HG03039 (cell line): Measurements from ENCODE around the gene HOXC6.

Experiments used
- ATAC-seq: cut with Tn5 transposase; IDR thresholded peaks from one replicate; pipeline ENCODE4 v1.9.1; 2021; ENCODE audit warnings: mild to moderate bottlenecking, moderate library complexity; ENCODE audit not compliant: unreplicated experiment

HOXC6 gene

DNA sequence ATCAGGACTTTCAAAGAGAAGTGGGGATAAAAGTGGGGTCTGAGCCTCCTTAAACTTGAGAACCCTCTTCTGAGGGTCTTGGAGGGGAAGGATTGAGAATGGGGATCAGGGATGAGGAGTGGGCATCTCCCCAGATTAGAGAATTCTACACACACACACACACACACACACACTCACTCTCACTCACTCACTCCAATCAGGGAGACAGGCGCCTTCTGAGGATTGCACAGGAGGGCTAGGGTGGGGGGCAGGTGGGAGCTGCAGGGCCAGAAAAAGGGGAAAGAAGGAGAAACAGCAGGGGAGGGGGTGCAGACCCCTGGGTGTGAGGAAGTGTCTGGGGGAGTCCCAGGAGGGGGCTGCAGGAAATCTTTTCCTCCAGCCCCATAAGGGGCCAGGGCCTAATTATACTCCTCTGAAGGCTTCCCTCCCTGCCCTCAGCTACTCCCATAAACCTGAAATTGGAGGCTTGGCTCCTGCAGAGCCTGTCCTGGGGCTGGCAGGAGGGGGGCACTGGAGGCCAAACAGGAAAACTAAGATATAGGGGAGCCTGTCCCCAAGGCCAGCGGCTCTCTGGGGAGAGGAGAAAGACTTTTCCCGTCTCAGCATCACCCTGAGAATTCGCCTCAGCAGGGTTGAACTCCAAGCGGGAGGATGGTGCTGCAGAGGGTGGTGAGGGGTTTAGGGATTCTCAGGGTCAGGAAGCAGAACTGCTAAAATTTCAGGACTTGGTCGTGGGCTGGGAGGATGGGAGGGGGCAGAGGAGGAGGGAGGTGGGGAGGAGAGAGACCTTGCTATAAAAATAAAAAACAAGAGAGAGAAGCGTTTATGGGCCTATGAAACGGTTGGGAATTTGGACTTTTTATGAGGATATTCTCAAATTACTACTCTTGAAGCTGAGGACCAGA lies 26.7 kb upstream of the HOXC6 start:
- ATAC-seq: no peak

DNA sequence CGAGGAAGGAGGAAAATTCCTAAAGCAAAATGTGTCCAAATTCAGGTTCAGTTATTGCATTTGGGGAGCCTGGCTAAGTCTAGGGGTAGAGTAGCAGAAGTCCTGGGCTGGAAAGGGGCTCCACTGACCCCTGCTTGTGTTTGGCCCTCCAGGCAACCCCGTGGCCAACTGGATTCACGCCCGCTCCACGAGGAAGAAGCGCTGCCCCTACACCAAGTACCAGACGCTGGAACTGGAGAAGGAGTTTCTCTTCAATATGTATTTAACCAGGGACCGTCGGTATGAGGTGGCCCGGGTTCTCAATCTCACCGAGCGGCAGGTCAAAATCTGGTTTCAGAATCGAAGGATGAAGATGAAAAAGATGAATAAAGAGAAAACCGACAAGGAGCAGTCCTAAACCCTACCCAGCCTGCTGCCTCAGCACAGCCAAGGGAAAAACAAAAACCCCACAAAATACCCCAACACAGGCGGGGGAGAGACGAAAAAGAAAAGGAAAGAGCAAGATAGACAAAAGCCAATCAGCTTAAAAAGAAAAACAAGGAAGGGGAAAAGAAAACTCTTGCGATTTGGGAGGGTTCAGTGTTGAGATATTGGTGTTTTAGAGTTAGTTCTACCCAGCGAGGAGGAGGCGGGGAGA lies 25.8 kb upstream of the HOXC6 start:
- ATAC-seq: no peak

DNA sequence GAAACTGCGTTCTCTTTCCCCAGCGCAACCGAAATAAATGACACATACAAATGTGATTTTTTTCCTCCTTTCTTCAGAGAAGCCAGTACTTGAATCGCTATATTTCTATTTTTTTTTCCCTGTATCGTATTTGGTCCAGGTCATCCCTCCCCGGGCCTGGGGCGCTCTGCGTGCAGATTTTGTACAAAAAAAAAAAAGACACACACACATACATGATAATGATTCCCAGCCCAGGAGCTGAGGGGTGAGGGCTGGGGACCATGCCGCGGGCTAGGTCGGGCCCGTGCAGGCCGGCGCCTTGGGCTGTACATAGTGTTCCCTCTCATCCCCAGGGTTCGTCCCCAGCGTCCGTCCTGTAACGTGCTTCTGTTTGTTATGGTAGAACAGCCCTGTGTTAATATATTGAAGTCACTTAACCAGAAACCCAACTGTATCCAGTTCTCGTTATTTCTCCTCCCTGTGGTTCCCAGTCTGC lies 25.3 kb upstream of the HOXC6 start:
- no peak for ATAC-seq

DNA sequence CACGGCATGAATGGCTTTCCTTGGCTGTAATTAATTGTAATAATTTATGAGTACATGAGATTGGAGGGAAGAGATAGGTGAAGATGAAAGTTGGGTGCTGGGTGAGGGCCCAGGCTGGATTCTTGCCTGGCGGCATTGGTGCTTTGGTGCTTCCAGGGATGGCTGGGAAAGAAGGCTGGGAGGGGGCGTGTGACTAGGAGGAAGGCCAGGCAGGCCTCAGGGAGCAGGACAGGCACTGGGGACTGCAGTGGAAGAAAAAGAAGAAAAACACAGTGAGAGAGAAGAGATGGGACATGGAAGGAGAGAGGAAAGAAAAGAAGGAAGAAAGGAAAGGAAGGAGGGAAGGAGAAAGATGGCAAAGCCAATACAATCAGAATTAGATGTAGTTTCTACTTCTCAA lies 24.6 kb upstream of the HOXC6 start:
- ATAC-seq: no peak

DNA sequence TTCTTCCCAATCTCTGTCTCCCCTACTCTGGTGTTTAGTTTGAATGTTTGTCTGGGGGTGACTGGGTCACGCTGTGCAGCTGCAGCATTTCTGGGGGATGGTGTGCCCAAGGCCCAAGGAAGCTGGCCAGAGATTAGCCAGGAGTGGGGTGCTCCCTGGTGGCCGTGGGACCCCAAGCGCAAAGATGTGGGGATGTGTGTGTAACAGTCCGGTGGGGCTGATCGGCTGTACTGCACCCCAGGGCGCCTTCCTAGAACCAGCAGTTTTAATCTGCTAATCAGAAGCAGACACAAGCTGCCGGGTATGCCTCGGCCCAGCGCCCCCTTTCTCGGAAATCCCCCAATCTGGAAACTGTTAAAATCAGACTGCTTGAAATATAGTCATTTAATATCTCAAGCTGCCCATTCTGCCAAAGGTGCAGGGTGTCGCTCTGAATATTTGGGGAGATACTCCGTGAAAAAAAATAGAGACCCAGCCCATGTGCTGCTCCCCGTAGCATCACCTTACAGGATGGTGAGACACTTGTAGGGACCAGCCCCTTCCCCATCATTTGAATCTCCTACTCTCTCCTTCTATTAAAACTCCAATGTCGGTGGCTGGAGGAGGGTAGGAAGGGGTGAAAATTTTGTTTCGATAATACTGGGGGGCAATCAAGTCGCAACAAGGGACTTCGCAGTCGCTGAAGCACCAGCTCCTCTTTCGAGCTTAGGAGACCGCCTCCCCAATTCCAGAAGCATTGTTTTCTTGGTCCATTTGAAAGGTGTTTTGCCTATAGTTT lies 24.0 kb upstream of the HOXC6 start:
- ATAC-seq: no peak

GRCh38 chr12:54004841-54005530 lies 23.3 kb upstream of the HOXC6 start:
- no peak for ATAC-seq

- ATAC-seq: no peak
Observed at GRCh38 chr12:54005531-54005852, 22.7 kb upstream of the HOXC6 start.

- ATAC-seq: no peak
Observed at GRCh38 chr12:54005853-54006558, 22.2 kb upstream of the HOXC6 start.

- ATAC-seq: no peak
Observed at GRCh38 chr12:54006559-54007220, 21.6 kb upstream of the HOXC6 start.

GRCh38 chr12:54007538-54008259 lies 20.5 kb upstream of the HOXC6 start:
- ATAC-seq: no peak

DNA sequence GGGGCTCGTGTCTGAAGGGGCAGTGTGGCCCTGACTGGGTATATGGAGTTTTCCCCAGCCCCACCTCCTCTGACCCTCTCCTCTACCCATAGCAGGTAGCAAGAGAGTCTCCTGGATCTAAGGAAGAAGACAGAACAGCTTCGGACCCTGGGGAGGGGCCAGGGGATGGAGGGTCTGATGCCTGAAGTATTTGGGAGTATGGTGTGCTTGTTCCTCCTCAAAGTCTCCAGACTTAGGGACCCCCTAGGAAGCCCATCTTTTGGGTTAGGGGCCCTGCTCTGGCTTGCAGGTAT lies 20.0 kb upstream of the HOXC6 start:
- no peak for ATAC-seq

GRCh38 chr12:54009171-54010052 lies 18.8 kb upstream of the HOXC6 start:
- ATAC-seq: no peak

GRCh38 chr12:54010053-54010971 lies 17.9 kb upstream of the HOXC6 start:
- no peak for ATAC-seq

GRCh38 chr12:54010972-54011664 lies 17.1 kb upstream of the HOXC6 start:
- no peak for ATAC-seq

GRCh38 chr12:54011665-54012532 lies 16.3 kb upstream of the HOXC6 start:
- no peak for ATAC-seq
